Suprapubic skin (tissue), 4 donors: Measurements from ENCODE around the gene SLC66A2.
"Not testable (repeated sequence)": the region's sequence is repeated elsewhere in the genome, so short reads cannot be mapped to it uniquely, and the experiment has no call there.

Experiments
- POLR2A ChIP-seq, 2 donors: fragments of 450-650 bp; IDR thresholded peaks; one replicate each; pipeline ENCODE4 v1.6.1; 2017; ENCODE audit warnings: antibody characterized with exemption in 2 of 2, mild to moderate bottlenecking in 2 of 2, moderate library complexity in 2 of 2
- POLR2AphosphoS5 ChIP-seq, 3 donors: sonication (generic); formaldehyde crosslinking; IDR thresholded peaks; one replicate each; pipeline ENCODE4 v1.6.1; 2017; ENCODE audit warnings: antibody characterized with exemption in 3 of 3
- TF ChIP-seq, protein P1 (sequence below), 2 donors: fragments of 200-600 bp in 1 of 2; fragments of 450-650 bp in 1 of 2; sonication (generic) in 1 of 2; IDR thresholded peaks; one replicate each; pipeline ENCODE4 v1.5.1; 2016 to 2019; ENCODE audit warnings: antibody characterized with exemption in 2 of 2, mild to moderate bottlenecking in 1 of 2, moderate library complexity in 1 of 2

DNA sequence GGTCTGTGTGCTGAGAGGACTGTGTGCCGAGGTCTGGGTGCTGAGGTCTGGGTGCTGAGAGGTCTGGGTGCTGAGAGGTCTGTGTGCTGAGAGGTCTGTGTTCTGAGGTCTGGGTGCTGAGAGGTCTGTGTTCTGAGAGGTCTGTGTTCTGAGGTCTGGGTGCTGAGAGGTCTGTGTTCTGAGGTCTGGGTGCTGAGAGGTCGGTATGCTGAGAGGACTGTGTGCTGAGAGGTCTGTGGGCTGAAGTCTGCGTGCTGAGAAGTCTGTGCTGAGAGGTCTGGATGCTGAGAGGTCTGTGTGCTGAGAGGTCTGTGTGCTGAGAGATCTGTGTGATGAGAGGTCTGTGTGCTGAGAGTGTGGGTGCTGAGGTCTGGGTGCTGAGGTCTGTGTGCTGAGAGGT, 85.5 kb downstream of the SLC66A2 start:
- TF ChIP-seq POLR2A, POLR2AphosphoS5 (IDR thresholded peaks at IDR 0.05): not testable (repeated sequence)
- TF ChIP-seq, protein P1, sequence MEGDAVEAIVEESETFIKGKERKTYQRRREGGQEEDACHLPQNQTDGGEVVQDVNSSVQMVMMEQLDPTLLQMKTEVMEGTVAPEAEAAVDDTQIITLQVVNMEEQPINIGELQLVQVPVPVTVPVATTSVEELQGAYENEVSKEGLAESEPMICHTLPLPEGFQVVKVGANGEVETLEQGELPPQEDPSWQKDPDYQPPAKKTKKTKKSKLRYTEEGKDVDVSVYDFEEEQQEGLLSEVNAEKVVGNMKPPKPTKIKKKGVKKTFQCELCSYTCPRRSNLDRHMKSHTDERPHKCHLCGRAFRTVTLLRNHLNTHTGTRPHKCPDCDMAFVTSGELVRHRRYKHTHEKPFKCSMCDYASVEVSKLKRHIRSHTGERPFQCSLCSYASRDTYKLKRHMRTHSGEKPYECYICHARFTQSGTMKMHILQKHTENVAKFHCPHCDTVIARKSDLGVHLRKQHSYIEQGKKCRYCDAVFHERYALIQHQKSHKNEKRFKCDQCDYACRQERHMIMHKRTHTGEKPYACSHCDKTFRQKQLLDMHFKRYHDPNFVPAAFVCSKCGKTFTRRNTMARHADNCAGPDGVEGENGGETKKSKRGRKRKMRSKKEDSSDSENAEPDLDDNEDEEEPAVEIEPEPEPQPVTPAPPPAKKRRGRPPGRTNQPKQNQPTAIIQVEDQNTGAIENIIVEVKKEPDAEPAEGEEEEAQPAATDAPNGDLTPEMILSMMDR (IDR thresholded peaks at IDR 0.05): not testable (repeated sequence)
